A673 (cell line): ENCODE data around the gene DCUN1D3. TPM values are rescaled to one million over a fixed set of nuclear protein-coding genes. Genes with fewer than 3 reads are reported as not detected.

Experiments
- BruUV-seq: library from RNA; stranded (reverse); fragments of 400-500 nt; replicated peaks from 2 replicates; lab custom pipeline; 2021; lab: Mats Ljungman, UMichigan
- CTCF ChIA-PET: fragments of 300-600 bp; sonication (Branson Sonifier 250); formaldehyde crosslinking; loops from one replicate; lab custom pipeline; 2022; ENCODE audit warnings: antibody characterized with exemption; lab: Charles Lee
- POLR2A ChIA-PET: fragments of 300-600 bp; sonication (Branson Sonifier 250); formaldehyde crosslinking; loops from one replicate; lab custom pipeline; 2022; ENCODE audit warnings: antibody characterized with exemption; ENCODE audit not compliant: low non-redundant PET; lab: Charles Lee
- DNase-seq: peaks from one replicate; pipeline ENCODE4 v3.0.0-alpha.2; 2015; ENCODE audit warnings: low spot score
- H3K27ac ChIP-seq: fragments of 200-600 bp; sonication (generic); 2 replicates; pipeline ENCODE4 v1.5.1; 2016; ENCODE audit warnings: mixed run types, low read depth, mild to moderate bottlenecking, mixed read lengths, antibody characterized with exemption, low read length; ENCODE audit not compliant: poor library complexity, severe bottlenecking
- H3K27me3 ChIP-seq: fragments of 200-600 bp; sonication (generic); replicated peaks from 2 replicates; pipeline ENCODE4 v1.6.1; 2017; ENCODE audit warnings: mixed run types, low read depth, mild to moderate bottlenecking, mixed read lengths, antibody characterized with exemption, low read length; ENCODE audit not compliant: insufficient read depth, poor library complexity
- H3K36me3 ChIP-seq: fragments of 200-600 bp; sonication (generic); 2 replicates; pipeline ENCODE4 v1.6.1; 2016; ENCODE audit warnings: mixed run types, mild to moderate bottlenecking, mixed read lengths, antibody characterized with exemption, low read length; ENCODE audit not compliant: insufficient read depth, poor library complexity, severe bottlenecking
- H3K4me1 ChIP-seq: fragments of 200-600 bp; sonication (generic); 2 replicates; pipeline ENCODE4 v1.6.1; 2017; ENCODE audit warnings: mixed run types, mild to moderate bottlenecking, mixed read lengths, antibody characterized with exemption, low read length; ENCODE audit not compliant: insufficient read depth, poor library complexity, severe bottlenecking
- H3K4me3 ChIP-seq: fragments of 200-600 bp; sonication (generic); 2 replicates; pipeline ENCODE4 v1.5.1; 2016; ENCODE audit warnings: low read depth, mixed run types, mild to moderate bottlenecking, mixed read lengths, low read length; ENCODE audit not compliant: poor library complexity, severe bottlenecking
- H3K9me3 ChIP-seq: fragments of 200-600 bp; sonication (generic); 2 replicates; pipeline ENCODE4 v1.6.1; 2016; ENCODE audit warnings: mixed run types, low read depth, mild to moderate bottlenecking, mixed read lengths, antibody characterized with exemption, low read length; ENCODE audit not compliant: poor library complexity, severe bottlenecking
- CTCF ChIP-seq: fragments of 300-800, 200-600 bp; sonication (generic); conservative IDR thresholded peaks from 2 replicates; pipeline ENCODE4 v1.5.1; 2017; ENCODE audit warnings: low read depth, mild to moderate bottlenecking, antibody characterized with exemption, low read length, moderate library complexity, mixed read lengths
- EZH2 ChIP-seq: fragments of 200-600 bp; sonication (generic); IDR thresholded peaks from 2 replicates; pipeline ENCODE4 v1.6.1; 2017; ENCODE audit warnings: borderline replicate concordance, low read depth, mild to moderate bottlenecking, mixed read lengths, antibody characterized with exemption, low read length; ENCODE audit not compliant: poor library complexity, severe bottlenecking
- intact Hi-C: fragments of 100-400 bp; cut with micrococcal nuclease; formaldehyde crosslinking; loops from one replicate; pipeline ENCODE4 v1.10.0; 2022; ENCODE audit not compliant: unreplicated experiment
- total RNA-seq: library from RNA; stranded (reverse); gene quantifications from 2 replicates; pipeline ENCODE4 v1.2.3, GENCODE V29; 2021

The DCUN1D3 gene
- total RNA-seq, 1 experiment from 2014 or later, result 12.4 TPM

- DNase-seq, result no peak
- intact Hi-C loops, result no loop called here
- BruUV-seq, result no TSS peak
- H3K9me3 ChIP-seq, result no peaks in the 10 kb centered on the region
- ChIA-PET POLR2A (no interaction called here), CTCF (no interaction called here)
- no peaks in the 10 kb centered on the region for H3K36me3 ChIP-seq
- no peak overlapping the region for H3K27ac ChIP-seq
- no peak overlapping the region for H3K4me3 ChIP-seq
- TF ChIP-seq EZH2, result no peak
- TF ChIP-seq CTCF, result no peak
- H3K4me1 ChIP-seq, result peaks cover 20% of the 10 kb centered on the region
- no peaks in the 10 kb centered on the region for H3K27me3 ChIP-seq
Measured at GRCh38 chr16:20897253-20897897, 2.8 kb downstream of the DCUN1D3 start.

- H3K4me1 ChIP-seq, result peaks cover 13% of the 10 kb centered on the region
- no peak overlapping the region for H3K4me3 ChIP-seq
- TF ChIP-seq CTCF (no peak), EZH2 (no peak)
- DNase-seq, result no peak
- H3K9me3 ChIP-seq, result no peaks in the 10 kb centered on the region
- no peaks in the 10 kb centered on the region for H3K36me3 ChIP-seq
- H3K27me3 ChIP-seq, result no peaks in the 10 kb centered on the region
- ChIA-PET CTCF (no interaction called here), POLR2A (no interaction called here)
- BruUV-seq, result no TSS peak
- intact Hi-C loops, result no loop called here
- no peak overlapping the region for H3K27ac ChIP-seq
Measured at GRCh38 chr16:20894388-20894787, 5.8 kb downstream of the DCUN1D3 start.

- Histone ChIP-seq H3K36me3 (no peaks in the 10 kb centered on the region), H3K27me3 (no peaks in the 10 kb centered on the region), H3K9me3 (no peaks in the 10 kb centered on the region), H3K27ac (no peak overlapping the region), H3K4me3 (no peak overlapping the region), H3K4me1 (no peaks in the 10 kb centered on the region)
- ChIA-PET POLR2A (interaction anchor here (0.6 kb wide), 1 partner anchor 170 kb away, joined by 15 read pairs; no protein-coding TSS in a partner anchor), CTCF (no interaction called here)
- no peak for TF ChIP-seq CTCF
- TF ChIP-seq EZH2, result no peak
- DNase-seq, result no peak
- intact Hi-C loops, result no loop called here
- BruUV-seq, result no TSS peak
Measured at GRCh38 chr16:20889625-20890275, 10.4 kb downstream of the DCUN1D3 start.
